ENCODE data around the gene PIGB.

Gene PIGB

DNA sequence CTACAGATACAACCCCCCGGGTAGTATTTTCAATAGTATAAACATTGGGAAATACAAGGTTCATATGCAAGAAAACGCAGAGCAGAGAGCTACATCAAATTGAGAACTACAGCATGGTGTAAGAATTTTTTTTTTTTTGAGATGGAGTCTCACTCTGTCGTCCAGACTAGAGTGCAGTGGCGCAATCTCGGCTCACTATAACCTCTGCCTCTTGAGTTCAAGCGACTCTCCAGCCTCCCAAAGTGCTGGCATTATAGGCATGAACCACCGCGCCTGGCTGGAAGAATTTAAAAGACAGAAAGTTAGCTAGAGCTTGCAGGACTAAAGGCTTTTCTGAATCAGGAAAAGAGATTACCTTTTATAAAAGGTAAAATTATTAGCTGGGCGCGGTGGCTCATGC is 42.0 kb downstream of the PIGB start:
- TF ChIP-seq, protein P1, sequence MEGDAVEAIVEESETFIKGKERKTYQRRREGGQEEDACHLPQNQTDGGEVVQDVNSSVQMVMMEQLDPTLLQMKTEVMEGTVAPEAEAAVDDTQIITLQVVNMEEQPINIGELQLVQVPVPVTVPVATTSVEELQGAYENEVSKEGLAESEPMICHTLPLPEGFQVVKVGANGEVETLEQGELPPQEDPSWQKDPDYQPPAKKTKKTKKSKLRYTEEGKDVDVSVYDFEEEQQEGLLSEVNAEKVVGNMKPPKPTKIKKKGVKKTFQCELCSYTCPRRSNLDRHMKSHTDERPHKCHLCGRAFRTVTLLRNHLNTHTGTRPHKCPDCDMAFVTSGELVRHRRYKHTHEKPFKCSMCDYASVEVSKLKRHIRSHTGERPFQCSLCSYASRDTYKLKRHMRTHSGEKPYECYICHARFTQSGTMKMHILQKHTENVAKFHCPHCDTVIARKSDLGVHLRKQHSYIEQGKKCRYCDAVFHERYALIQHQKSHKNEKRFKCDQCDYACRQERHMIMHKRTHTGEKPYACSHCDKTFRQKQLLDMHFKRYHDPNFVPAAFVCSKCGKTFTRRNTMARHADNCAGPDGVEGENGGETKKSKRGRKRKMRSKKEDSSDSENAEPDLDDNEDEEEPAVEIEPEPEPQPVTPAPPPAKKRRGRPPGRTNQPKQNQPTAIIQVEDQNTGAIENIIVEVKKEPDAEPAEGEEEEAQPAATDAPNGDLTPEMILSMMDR (conservative IDR thresholded peaks at IDR 0.05), result no peak
- no peak overlapping the region for H3K27ac ChIP-seq

DNA sequence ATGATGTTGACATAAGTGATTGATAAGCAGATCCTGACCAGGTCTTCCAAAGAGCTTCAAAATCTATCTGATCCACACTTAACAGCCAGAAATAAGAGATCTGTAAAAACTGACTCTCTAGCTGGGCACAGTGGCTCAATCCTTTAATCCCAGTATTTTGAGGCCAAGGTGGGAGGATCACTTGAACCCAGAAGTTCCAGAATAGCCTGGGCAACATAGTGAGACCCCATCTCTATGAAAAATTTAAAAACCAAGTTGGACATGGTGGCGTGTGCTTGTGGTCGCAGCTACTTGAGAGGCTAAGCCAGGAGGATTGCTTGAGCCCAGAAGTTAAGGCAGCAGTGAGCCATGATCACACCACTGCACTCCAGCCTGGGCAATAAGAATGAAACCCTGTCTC is 43.6 kb downstream of the PIGB start:
- TF ChIP-seq, protein P1 (conservative IDR thresholded peaks at IDR 0.05), result no peak
- H3K27ac ChIP-seq, result peak overlapping the region; percentile 41

DNA sequence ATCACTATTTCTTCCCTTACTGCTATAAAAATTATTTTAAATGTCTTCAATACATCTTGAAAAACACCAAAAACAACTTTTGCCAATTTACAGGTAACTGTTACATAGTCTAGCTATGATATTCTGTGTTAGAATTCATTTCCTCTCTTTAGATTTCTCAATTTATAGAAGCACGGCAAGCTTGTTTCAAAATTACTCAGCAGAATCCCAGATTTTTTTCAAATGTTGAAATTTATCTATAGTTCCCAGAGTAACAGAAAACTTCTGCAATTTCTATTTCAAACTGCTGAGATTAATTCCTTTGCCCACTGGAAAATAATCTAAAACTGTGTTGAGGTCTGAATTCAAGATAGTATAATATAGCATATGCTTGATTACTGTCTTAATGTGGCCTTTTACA is 48.0 kb downstream of the PIGB start:
- no peak overlapping the region for H3K27ac ChIP-seq
- TF ChIP-seq, protein P1 (conservative IDR thresholded peaks at IDR 0.05), result no peak

DNA sequence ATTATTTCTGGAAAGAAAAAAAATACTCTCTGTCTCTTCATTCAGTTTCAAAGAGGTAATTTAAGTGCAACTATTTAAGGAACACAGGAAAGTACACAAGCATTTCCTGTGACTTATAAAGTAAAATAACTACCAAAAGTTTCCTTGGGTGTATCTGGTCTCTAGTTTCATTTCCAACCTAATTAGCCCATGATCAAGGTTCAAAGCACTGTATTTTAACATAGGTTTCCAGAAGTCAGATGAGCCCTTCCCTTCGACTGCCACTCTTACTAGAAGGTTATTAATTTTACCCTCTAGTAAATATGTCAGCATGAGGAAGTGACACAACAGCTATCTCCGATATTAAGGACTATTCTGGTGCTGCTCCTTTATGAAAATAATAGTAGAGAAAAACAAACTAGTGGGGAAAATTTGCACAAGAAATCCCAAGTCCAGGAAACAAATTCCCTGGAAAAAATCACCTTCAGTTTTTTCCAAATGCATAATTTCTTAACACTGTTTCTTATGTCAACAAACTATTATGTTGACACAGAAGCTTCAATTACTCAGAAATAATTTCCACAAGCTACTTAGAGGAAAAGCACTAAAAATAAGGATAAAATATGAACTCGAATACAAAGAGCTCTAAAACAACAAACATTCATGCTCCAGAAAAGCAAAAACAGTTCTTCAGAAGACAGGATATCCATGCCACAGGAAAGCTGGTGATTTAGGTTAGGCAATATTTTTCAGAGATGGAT is 53.8 kb downstream of the PIGB start:
- peak overlapping the region; percentile 29 for H3K27ac ChIP-seq
- TF ChIP-seq, protein P1 (conservative IDR thresholded peaks at IDR 0.05), result no peak

DNA sequence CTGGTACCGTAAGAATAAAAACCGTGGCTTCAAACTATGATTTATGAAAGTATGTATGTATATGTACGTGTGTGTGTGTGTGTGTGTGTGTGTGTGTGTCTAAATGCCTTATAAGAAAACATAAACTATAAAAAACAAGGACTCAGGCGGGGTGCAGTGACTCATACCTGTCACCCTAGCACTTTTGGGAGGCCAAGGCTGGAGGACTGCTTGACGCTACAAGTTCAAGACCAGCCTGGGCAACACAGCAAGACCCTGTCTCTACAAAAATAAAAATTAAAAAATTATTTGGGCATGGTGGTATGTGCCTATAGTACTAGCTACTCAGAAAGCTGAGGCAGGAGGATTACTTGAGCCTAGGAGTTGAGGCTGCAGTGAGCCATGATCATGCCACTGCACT is 60.1 kb downstream of the PIGB start:
- TF ChIP-seq, protein P1 (conservative IDR thresholded peaks at IDR 0.05), result no peak
- no peak overlapping the region for H3K27ac ChIP-seq

DNA sequence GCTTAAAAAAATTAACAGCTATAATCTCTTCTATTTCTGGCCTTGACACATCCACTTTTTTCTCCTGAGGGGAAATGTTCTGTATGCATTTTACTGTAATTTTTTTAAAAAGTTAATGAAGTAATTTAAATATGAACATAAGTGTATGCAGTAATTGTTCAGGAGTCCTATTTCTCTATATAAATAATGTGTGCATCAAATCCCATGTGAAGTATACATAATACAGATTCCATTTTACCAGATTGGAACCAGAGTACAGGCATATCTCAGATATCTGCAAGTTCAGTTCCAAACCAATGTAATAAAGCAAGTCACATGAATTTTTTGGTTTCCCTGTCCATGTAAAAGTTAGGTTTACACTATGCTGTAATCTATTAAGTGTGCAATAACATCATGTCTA is 62.6 kb downstream of the PIGB start:
- no peak overlapping the region for H3K27ac ChIP-seq

DNA sequence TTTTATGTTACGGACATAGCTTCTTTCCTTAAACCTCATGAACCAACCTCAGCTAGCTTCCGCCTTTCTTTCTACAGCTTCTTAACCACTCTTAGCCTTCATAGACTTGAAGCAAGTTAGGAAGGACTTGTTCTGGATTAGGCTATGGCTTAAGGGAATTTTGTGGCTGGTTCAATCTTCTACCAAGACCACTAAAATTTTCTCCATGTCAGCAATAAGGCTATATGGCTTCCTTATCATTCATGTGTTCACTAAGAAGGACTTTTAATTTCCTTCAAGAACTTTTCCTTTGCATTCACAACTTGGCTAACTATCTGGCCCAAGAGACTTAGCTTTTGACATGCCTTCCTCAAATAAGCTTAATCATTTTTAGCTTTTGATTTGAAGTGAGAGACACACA is 64.7 kb downstream of the PIGB start:
- TF ChIP-seq, protein P1 (conservative IDR thresholded peaks at IDR 0.05), result no peak

More for the DNA sequence above, 62.6 kb downstream of the PIGB start:
- TF ChIP-seq, protein P1 (conservative IDR thresholded peaks at IDR 0.05), result no peak

More for the DNA sequence above, 64.7 kb downstream of the PIGB start:
- no peak overlapping the region for H3K27ac ChIP-seq
